Measurements from ENCODE around the gene ELMO1. TPM values are rescaled to one million over a fixed set of nuclear protein-coding genes. Genes with fewer than 3 reads are reported as not detected.

Gene ELMO1
- total and polyA plus RNA-seq, 2 of the 13 experiments (the other 11 are each of a cell fraction or from before 2014, with no cell fraction given) = 0.11 to 0.17 TPM

- no peak for FAIRE-seq
- intact Hi-C loops (cut with micrococcal nuclease; ENCODE audit: unreplicated experiment) = no loop called here
- ATAC-seq = no peak
Observed at GRCh38 chr7:37281368-37282092, 167.1 kb downstream of the ELMO1 start.

GRCh38 chr7:37277513-37277912 is 171.2 kb downstream of the ELMO1 start:
- Histone ChIP-seq H4K20me1 (ENCODE audit: insufficient read depth, low read length) (no peaks in the 10 kb centered on the region), H3K36me3 (replicated peaks in 1 of 2; ENCODE audit: control insufficient read depth in 1 of 2, insufficient read depth in 2 of 2, low read length in 2 of 2) (no peaks in the 10 kb centered on the region), H3K4me2 (ENCODE audit: low read depth, low read length) (no peak overlapping the region), H3K4me3 (replicated peaks in 1 of 3; ENCODE audit: insufficient read depth in 1 of 3, low read depth in 2 of 3, low read length in 3 of 3) (no peak overlapping the region), H3K9me3 (ENCODE audit: low read length) (no peaks in the 10 kb centered on the region), H3K9ac (ENCODE audit: insufficient read depth, low read depth, low read length) (no peak overlapping the region), H3K27me3 (ENCODE audit: control insufficient read depth in 1 of 2, insufficient read depth in 2 of 2, low read length in 2 of 2) (no peaks in the 10 kb centered on the region), H3K4me1 (ENCODE audit: insufficient read depth, low read length) (no peaks in the 10 kb centered on the region), H3K27ac (ENCODE audit: extremely low read length, insufficient read depth, low read length) (no peak overlapping the region), H3K79me2 (ENCODE audit: insufficient read depth, low read length) (no peaks in the 10 kb centered on the region), H2AFZ (ENCODE audit: low read length) (no peak overlapping the region)
- ATAC-seq (no peak), DNase-seq (ENCODE audit: low spot score) (no peak), FAIRE-seq (no peak)
- ChIA-PET POLR2A (no interaction called here), CTCF (ENCODE audit: low intra/inter-chr PET ratio, low total read pairs) (no interaction called here)
- intact Hi-C loops (cut with micrococcal nuclease; ENCODE audit: unreplicated experiment) = no loop called here
- in situ Hi-C loops (cut with HindIII; ENCODE audit: extremely low pct_ligation_motif_present, low pct_unique_long_range_greater_than_20kb) = no loop called here
- TF ChIP-seq ZNF24 (IDR thresholded peaks at IDR 0.05) = no peak
- no TSS peak for BruUV-seq (replicated peaks)
- 53% methylated on average over 3 of the region's 3 CpGs for WGBS (ENCODE audit: low lambda C conversion rate)

More at GRCh38 chr7:37281368-37282092, 167.1 kb downstream of the ELMO1 start:
- H3K27me3 ChIP-seq (ENCODE audit: control insufficient read depth in 1 of 2, insufficient read depth in 2 of 2, low read length in 2 of 2) = no peaks in the 10 kb centered on the region
- H3K4me3 ChIP-seq (replicated peaks in 1 of 3; ENCODE audit: insufficient read depth in 1 of 3, low read depth in 2 of 3, low read length in 3 of 3) = no peak overlapping the region
- H3K9ac ChIP-seq (ENCODE audit: insufficient read depth, low read depth, low read length) = no peak overlapping the region
- CTCF ChIA-PET (ENCODE audit: low intra/inter-chr PET ratio, low total read pairs) = no interaction called here
- no peaks in the 10 kb centered on the region for H3K36me3 ChIP-seq (replicated peaks in 1 of 2; ENCODE audit: control insufficient read depth in 1 of 2, insufficient read depth in 2 of 2, low read length in 2 of 2)
- H3K4me2 ChIP-seq (ENCODE audit: low read depth, low read length) = no peak overlapping the region
- H3K27ac ChIP-seq (ENCODE audit: extremely low read length, insufficient read depth, low read length) = no peak overlapping the region
- in situ Hi-C loops (cut with HindIII; ENCODE audit: extremely low pct_ligation_motif_present, low pct_unique_long_range_greater_than_20kb) = loop anchor here (10.0 kb wide), 1 partner anchor 233 kb away; no protein-coding TSS in a partner anchor
- no peaks in the 10 kb centered on the region for H3K4me1 ChIP-seq (ENCODE audit: insufficient read depth, low read length)
- no peaks in the 10 kb centered on the region for H3K9me3 ChIP-seq (ENCODE audit: low read length)
- no peaks in the 10 kb centered on the region for H4K20me1 ChIP-seq (ENCODE audit: insufficient read depth, low read length)
- H2AFZ ChIP-seq (ENCODE audit: low read length) = no peak overlapping the region
- 2% methylated on average over 5 of the region's 5 CpGs for WGBS (ENCODE audit: low lambda C conversion rate)
- no TSS peak for BruUV-seq (replicated peaks)
- no peaks in the 10 kb centered on the region for H3K79me2 ChIP-seq (ENCODE audit: insufficient read depth, low read length)
- TF ChIP-seq NR2F2 (IDR thresholded peaks at IDR 0.05; ENCODE audit: borderline replicate concordance, low read depth) = no peak
- POLR2A ChIA-PET = no interaction called here
- no peak for DNase-seq (ENCODE audit: low spot score)

All from HepG2 (cell line).